H1 (cell line): ENCODE results near the gene DUS4L. TPM values are rescaled to one million over a fixed set of nuclear protein-coding genes. Genes with fewer than 3 reads are reported as not detected.

Experiments used
- CTCF ChIA-PET: fragments of 300-600 bp; sonication (Branson Sonifier 250); formaldehyde crosslinking; loops from one replicate; lab custom pipeline; 2021; ENCODE audit not compliant: partially characterized antibody; lab: Charles Lee
- POLR2A ChIA-PET: fragments of 300-600 bp; sonication (Branson Sonifier 250); formaldehyde crosslinking; loops from one replicate; lab custom pipeline; 2021; ENCODE audit warnings: inconsistent platforms; ENCODE audit not compliant: partially characterized antibody; lab: Charles Lee
- DNase-seq, 2 experiments: peaks; one replicate each; pipeline versions ENCODE4 v3.0.0 to v3.0.0-alpha.2; 2010 to 2022; ENCODE audit warnings: low spot score in 2 of 2, low read depth in 1 of 2, mixed read lengths in 1 of 2
- FAIRE-seq: peaks from 2 replicates; lab custom pipeline; 2011; peaks lifted over from hg19 to GRCh38; lab: Jason Lieb, UNC
- H2AFZ ChIP-seq: 2 replicates; pipeline ENCODE4 v1.8.1; 2012; ENCODE audit warnings: low read length, inconsistent platforms
- H2AK5ac ChIP-seq: 2 replicates; pipeline ENCODE4 v1.6.1; 2013; ENCODE audit warnings: low read depth, low read length
- H2BK120ac ChIP-seq: replicated peaks from 2 replicates; pipeline ENCODE3; 2013; ENCODE audit warnings: low read depth, low read length, inconsistent platforms
- H2BK12ac ChIP-seq: 2 replicates; pipeline ENCODE4 v1.6.1; 2013; ENCODE audit warnings: low read depth, low read length
- H2BK15ac ChIP-seq: 2 replicates; pipeline ENCODE4 v1.6.1; 2013; ENCODE audit warnings: low read length
- H2BK20ac ChIP-seq: 2 replicates; pipeline ENCODE4 v1.6.1; 2013; ENCODE audit warnings: low read length
- H2BK5ac ChIP-seq: 2 replicates; pipeline ENCODE4 v1.6.1; 2013; ENCODE audit warnings: low read depth, low read length
- H3K14ac ChIP-seq: 2 replicates; pipeline ENCODE4 v1.6.1; 2013; ENCODE audit warnings: inconsistent platforms; ENCODE audit not compliant: insufficient read length
- H3K18ac ChIP-seq: 2 replicates; pipeline ENCODE4 v1.6.1; 2013; ENCODE audit warnings: low read length; ENCODE audit errors: extremely low read depth
- H3K23ac ChIP-seq: 2 replicates; pipeline ENCODE4 v1.6.1; 2013; ENCODE audit warnings: inconsistent platforms; ENCODE audit not compliant: insufficient read length
- H3K23me2 ChIP-seq: 2 replicates; pipeline ENCODE4 v1.6.1; 2013; ENCODE audit warnings: low read depth, low read length
- H3K27ac ChIP-seq: 2 replicates; pipeline ENCODE4 v1.6.1; 2011; ENCODE audit warnings: low read depth, low read length, inconsistent platforms
- H3K27me3 ChIP-seq, 4 experiments: replicated peaks in 1 of 4; 1 replicate in 1 of 4; 2 replicates in 3 of 4; pipeline versions ENCODE4 v1.6.1 to v1.8.1; 2011 to 2013; ENCODE audit warnings: low read length in 3 of 4, mild to moderate bottlenecking in 3 of 4, inconsistent platforms in 2 of 4, mixed read lengths in 2 of 4, moderate library complexity in 1 of 4; ENCODE audit not compliant: control insufficient read depth in 3 of 4, insufficient read depth in 3 of 4; ENCODE audit errors: extremely low read depth in 1 of 4
- H3K36me3 ChIP-seq, 4 experiments: 2 replicates each; pipeline versions ENCODE4 v1.6.1 to v1.8.1; 2011 to 2013; ENCODE audit warnings: mild to moderate bottlenecking in 4 of 4, low read length in 3 of 4, moderate library complexity in 2 of 4, control low read depth in 1 of 4, inconsistent platforms in 1 of 4; ENCODE audit not compliant: insufficient read depth in 4 of 4, control insufficient read depth in 2 of 4
- H3K4ac ChIP-seq: replicated peaks from 2 replicates; pipeline ENCODE3; 2013; ENCODE audit warnings: low read length, low read depth, mixed read lengths, inconsistent platforms; ENCODE audit not compliant: insufficient read length
- H3K4me1 ChIP-seq, 4 experiments: replicated peaks in 1 of 4; 1 replicate in 1 of 4; 2 replicates in 3 of 4; pipeline versions ENCODE4 v1.6.1 to v1.8.1; 2011 to 2013; ENCODE audit warnings: low read length in 3 of 4, inconsistent platforms in 2 of 4, mixed read lengths in 1 of 4; ENCODE audit not compliant: insufficient read depth in 4 of 4, control insufficient read depth in 3 of 4
- H3K4me2 ChIP-seq, 2 experiments: 2 replicates each; pipeline versions ENCODE4 v1.6.1 to v1.8.1; 2011 to 2013; ENCODE audit warnings: low read depth in 2 of 2, low read length in 2 of 2, control low read depth in 1 of 2, inconsistent platforms in 1 of 2, mild to moderate bottlenecking in 1 of 2; ENCODE audit not compliant: insufficient read depth in 1 of 2
- H3K4me3 ChIP-seq, 4 experiments: fragments of 200-600, 300-600 bp in 1 of 4; sonication (generic), shearing (Covaris generic), sonication (Bioruptor Twin) in 1 of 4; 2 replicates each; pipeline versions ENCODE4 v1.5.1 to v1.8.1; 2011 to 2016; ENCODE audit warnings: low read length in 4 of 4, low read depth in 3 of 4, control low read depth in 2 of 4, inconsistent platforms in 2 of 4, mild to moderate bottlenecking in 2 of 4, mixed read lengths in 1 of 4, moderate library complexity in 1 of 4; ENCODE audit not compliant: insufficient read depth in 2 of 4; ENCODE audit errors: extremely low read depth in 1 of 4
- H3K56ac ChIP-seq: replicated peaks from 2 replicates; pipeline ENCODE3; 2013; ENCODE audit warnings: low read depth, mild to moderate bottlenecking, mixed read lengths, low read length, inconsistent platforms; ENCODE audit not compliant: insufficient read length
- H3K79me1 ChIP-seq: 2 replicates; pipeline ENCODE4 v1.6.1; 2013; ENCODE audit warnings: low read depth, low read length, control low read depth
- H3K79me2 ChIP-seq, 2 experiments: 2 replicates each; pipeline versions ENCODE4 v1.6.1 to v1.8.1; 2012 to 2013; ENCODE audit warnings: low read length in 2 of 2, mild to moderate bottlenecking in 2 of 2, inconsistent platforms in 1 of 2; ENCODE audit not compliant: insufficient read depth in 2 of 2, control insufficient read depth in 1 of 2
- H3K9ac ChIP-seq, 4 experiments: replicated peaks in 1 of 4; 1 replicate in 1 of 4; 2 replicates in 3 of 4; pipeline versions ENCODE4 v1.6.1 to v1.8.1; 2011 to 2013; ENCODE audit warnings: low read depth in 3 of 4, low read length in 3 of 4, control low read depth in 2 of 4, mild to moderate bottlenecking in 2 of 4, moderate library complexity in 2 of 4, inconsistent platforms in 1 of 4; ENCODE audit errors: extremely low read depth in 1 of 4
- H3K9me3 ChIP-seq, 2 experiments: 2 replicates each; pipeline versions ENCODE4 v1.6.1 to v1.8.1; 2012 to 2013; ENCODE audit warnings: mild to moderate bottlenecking in 2 of 2, moderate library complexity in 2 of 2, control low read depth in 1 of 2, inconsistent platforms in 1 of 2, low read depth in 1 of 2, low read length in 1 of 2, mixed read lengths in 1 of 2; ENCODE audit not compliant: insufficient read depth in 2 of 2
- H4K20me1 ChIP-seq, 2 experiments: replicated peaks in 1 of 2; 2 replicates each; pipeline versions ENCODE3 to v1.8.1; 2011 to 2013; ENCODE audit warnings: inconsistent platforms in 2 of 2, low read length in 2 of 2, mild to moderate bottlenecking in 1 of 2; ENCODE audit not compliant: insufficient read depth in 2 of 2, control insufficient read depth in 1 of 2
- H4K5ac ChIP-seq: 2 replicates; pipeline ENCODE4 v1.6.1; 2013; ENCODE audit warnings: low read length, low read depth, mixed read lengths, inconsistent platforms; ENCODE audit not compliant: insufficient read length
- H4K8ac ChIP-seq: 2 replicates; pipeline ENCODE4 v1.8.0; 2013; ENCODE audit warnings: mild to moderate bottlenecking, moderate library complexity, low read length, inconsistent platforms; ENCODE audit not compliant: insufficient read depth; ENCODE audit errors: extremely low read depth
- H4K91ac ChIP-seq: replicated peaks from 2 replicates; pipeline ENCODE3; 2013; ENCODE audit warnings: low read length, mixed read lengths, inconsistent platforms; ENCODE audit not compliant: insufficient read length
- BRCA1 ChIP-seq: IDR thresholded peaks from 2 replicates; pipeline ENCODE4 v1.6.1; 2012; ENCODE audit warnings: low read depth, low read length, improper control_type of control experiment
- CTBP2 ChIP-seq: IDR thresholded peaks from 2 replicates; pipeline ENCODE4 v1.7.0; 2011; ENCODE audit warnings: borderline replicate concordance, mild to moderate bottlenecking, moderate library complexity, mixed read lengths, low read length; ENCODE audit not compliant: insufficient read depth, insufficient read length
- GTF2F1 ChIP-seq: IDR thresholded peaks from 2 replicates; pipeline ENCODE4 v1.6.1; 2012; ENCODE audit warnings: low read depth, low read length, improper control_type of control experiment, borderline replicate concordance
- HDAC6 ChIP-seq: IDR thresholded peaks from one replicate; pipeline ENCODE4 v1.7.1; 2012; ENCODE audit warnings: low read depth, mild to moderate bottlenecking, inconsistent platforms, low read length, moderate library complexity
- JUND ChIP-seq: IDR thresholded peaks from 2 replicates; pipeline ENCODE4 v1.6.1; 2011; ENCODE audit warnings: mild to moderate bottlenecking, improper control_type of control experiment, low read length
- SIN3A ChIP-seq, 2 experiments: IDR thresholded peaks in 1 of 2; conservative IDR thresholded peaks in 1 of 2; 2 replicates each; pipeline ENCODE4 v1.6.1; 2011 to 2012; ENCODE audit warnings: low read length in 2 of 2, improper control_type of control experiment in 1 of 2, low read depth in 1 of 2, mild to moderate bottlenecking in 1 of 2
- WGBS, 2 experiments: shearing (Covaris generic) in 1 of 2; methylation state at CpG; one replicate each; pipeline versions ENCODE4 v1.1.6 to v1.1.7; 2013 to 2015; ENCODE audit warnings: low lambda C conversion rate in 2 of 2, mixed read lengths in 2 of 2, inconsistent platforms in 1 of 2, low coverage in 1 of 2, missing lambda C conversion rate in 1 of 2; ENCODE audit not compliant: insufficient replicate concordance in 2 of 2, insufficient coverage in 1 of 2, insufficient read length in 1 of 2; ENCODE audit errors: extremely low coverage in 1 of 2, missing lambda C conversion rate in 1 of 2; 5-methylcytosine and 5-hydroxymethylcytosine counted together
- polyA plus RNA-seq, 7 experiments: library from polyadenylated mRNA; depleted of rRNA in 3 of 7; stranded (reverse) in 5 of 7; unstranded in 2 of 7; fragments of >200 nt in 5 of 7; fragments of 200-250 nt in 2 of 7; gene quantifications; 1 replicate in 5 of 7; 2 replicates in 1 of 7; 4 replicates in 1 of 7; pipeline versions ENCODE4 v1.2.1 to v1.2.3, GENCODE V29; 2011 to 2013; ENCODE audit warnings: missing spikeins in 2 of 7, mixed read lengths in 2 of 7
- total RNA-seq: library from RNA; stranded (reverse); fragmentation: NEBNext Ultra II Directional; extraction: Animal tissue kit (Norgen Biotek cat#: 25700); gene quantifications from 2 replicates; pipeline ENCODE4 v1.2.1, GENCODE V29; 2021

DUS4L gene
- total and polyA plus RNA-seq, 2 of the 8 experiments (the other 6 are each of a cell fraction or from before 2014, with no cell fraction given) = 6.1 to 11.5 TPM

DNA sequence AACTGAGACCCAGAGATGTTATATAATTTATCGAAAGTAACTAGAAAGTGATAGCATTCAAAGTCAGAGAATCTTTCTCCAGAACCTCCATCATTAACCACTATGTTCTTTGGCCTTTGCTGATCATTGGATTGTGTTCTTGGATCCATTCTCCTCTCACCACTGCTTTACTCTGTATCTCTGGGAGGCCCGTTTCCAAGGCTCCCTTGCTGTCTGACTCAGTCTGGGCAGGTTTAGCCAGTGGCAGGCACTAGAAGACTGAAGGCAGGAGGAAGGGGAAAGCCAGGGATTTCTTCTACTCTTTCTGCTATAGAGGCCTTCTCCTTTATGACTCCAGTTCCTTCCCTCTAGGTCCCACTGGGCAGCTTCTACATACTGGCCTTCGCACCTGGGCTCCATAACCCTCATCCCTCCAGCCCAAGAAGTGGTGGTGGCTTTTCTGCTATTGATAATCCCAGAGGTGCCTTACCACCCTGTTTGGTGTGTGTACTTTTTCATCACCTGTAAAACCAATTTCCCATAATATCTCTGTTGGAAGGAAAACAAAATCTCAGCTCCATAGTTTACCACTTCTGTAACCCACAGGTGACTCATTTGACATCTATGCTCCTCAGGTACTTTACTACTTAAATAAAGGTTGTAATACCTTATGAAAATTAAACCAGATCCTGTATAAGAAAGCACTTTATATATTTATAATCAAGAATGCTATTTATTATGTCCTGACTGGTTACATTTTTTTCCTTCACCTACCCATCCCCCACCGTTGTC lies 52.3 kb downstream of the DUS4L start:
- Histone ChIP-seq H3K18ac (no peak overlapping the region), H3K4ac (no peak overlapping the region), H2BK20ac (no peak overlapping the region), H2AFZ (no peak overlapping the region), H3K79me2 (no peaks in the 10 kb centered on the region), H3K27ac (no peak overlapping the region), H3K36me3 (no peaks in the 10 kb centered on the region; a peak in 1 of 8 replicates), H2BK5ac (no peak overlapping the region), H3K23me2 (no peaks in the 10 kb centered on the region), H3K27me3 (no peaks in the 10 kb centered on the region), H3K4me2 (no peak overlapping the region), H3K79me1 (no peaks in the 10 kb centered on the region), H2BK120ac (no peak overlapping the region), H2BK12ac (no peak overlapping the region), H3K56ac (no peak overlapping the region), H3K9ac (no peak overlapping the region), H4K91ac (no peak overlapping the region), H3K4me3 (no peak overlapping the region), H4K8ac (no peak overlapping the region), H3K23ac (no peak overlapping the region), H2BK15ac (no peak overlapping the region), H2AK5ac (no peak overlapping the region), H4K5ac (no peak overlapping the region), H3K14ac (no peak overlapping the region), H3K4me1 (no peaks in the 10 kb centered on the region), H4K20me1 (no peaks in the 10 kb centered on the region), H3K9me3 (no peaks in the 10 kb centered on the region)
- 81% methylated on average over 4 of the region's 4 CpGs; no CpG with 5 or more reads in 1 of the 2 experiments for WGBS, 2 experiments
- no peak for DNase-seq
- POLR2A ChIA-PET = no interaction called here
- CTCF ChIA-PET = no interaction called here
- FAIRE-seq = no peak
- TF ChIP-seq BRCA1 = no peak
- TF ChIP-seq SIN3A (conservative IDR thresholded peaks at IDR 0.05 in 1 of 2, IDR thresholded peaks at IDR 0.05 in 1 of 2; ENCODE audit: low read depth in 1 of 2, low read length in 2 of 2) = no peak
- no peak for TF ChIP-seq HDAC6
- no peak for TF ChIP-seq CTBP2
- TF ChIP-seq GTF2F1 = no peak
- TF ChIP-seq JUND = no peak
